Osteoblast (primary cell): ENCODE data around the gene TMEM108. TPM values are rescaled to one million over a fixed set of nuclear protein-coding genes. Genes with fewer than 3 reads are reported as not detected.

Experiments
- DNase-seq: peaks from one replicate; pipeline ENCODE4 v3.0.0; 2011; ENCODE audit warnings: low spot score, mixed read lengths; ENCODE audit not compliant: insufficient read length; ENCODE audit errors: missing footprints
- H2AFZ ChIP-seq: 2 replicates; pipeline ENCODE4 v1.6.0; 2011; ENCODE audit warnings: mild to moderate bottlenecking, low read length
- H3K27ac ChIP-seq: 2 replicates; pipeline ENCODE4 v1.5.1; 2011; ENCODE audit warnings: mild to moderate bottlenecking, low read depth, low read length, moderate library complexity
- H3K27me3 ChIP-seq: 2 replicates; pipeline ENCODE4 v1.6.0; 2012; ENCODE audit warnings: mild to moderate bottlenecking, control low read depth, inconsistent platforms, low read length, moderate library complexity; ENCODE audit not compliant: insufficient read depth
- H3K36me3 ChIP-seq: 2 replicates; pipeline ENCODE4 v1.5.1; 2011; ENCODE audit warnings: mild to moderate bottlenecking, low read length, control low read depth, moderate library complexity; ENCODE audit not compliant: insufficient read depth
- H3K4me1 ChIP-seq: 2 replicates; pipeline ENCODE4 v1.5.1; 2011; ENCODE audit warnings: mild to moderate bottlenecking, low read length, control low read depth, moderate library complexity; ENCODE audit not compliant: insufficient read depth
- H3K4me2 ChIP-seq: 2 replicates; pipeline ENCODE4 v1.6.0; 2011; ENCODE audit warnings: mild to moderate bottlenecking, low read length; ENCODE audit not compliant: insufficient read depth
- H3K4me3 ChIP-seq: fragments of 200-600 bp; sonication (generic); 3 replicates; pipeline ENCODE4 v1.5.1; 2012; ENCODE audit warnings: mild to moderate bottlenecking, low read length, inconsistent platforms; ENCODE audit not compliant: insufficient read depth
- H3K79me2 ChIP-seq: 2 replicates; pipeline ENCODE4 v1.6.0; 2012; ENCODE audit warnings: mild to moderate bottlenecking, low read length, control low read depth, inconsistent platforms; ENCODE audit not compliant: insufficient read depth
- H3K9me3 ChIP-seq: 2 replicates; pipeline ENCODE4 v1.5.1; 2011; ENCODE audit warnings: low read depth, low read length, control low read depth
- H4K20me1 ChIP-seq: 2 replicates; pipeline ENCODE4 v1.6.0; 2012; ENCODE audit warnings: mild to moderate bottlenecking, low read length, control low read depth; ENCODE audit not compliant: insufficient read depth
- total RNA-seq: library from RNA; depleted of rRNA; stranded (reverse); fragments of >200 nt; gene quantifications from 2 replicates; pipeline ENCODE4 v1.2.3, GENCODE V29; 2012
- TF ChIP-seq, protein P1 (sequence below): IDR thresholded peaks from 2 replicates; pipeline ENCODE4 v1.5.1; 2011; ENCODE audit warnings: mild to moderate bottlenecking, low read depth, low read length, moderate library complexity; ENCODE audit errors: extremely low read depth

TMEM108 gene
- total RNA-seq, 1 donor = 0.36 TPM

DNA sequence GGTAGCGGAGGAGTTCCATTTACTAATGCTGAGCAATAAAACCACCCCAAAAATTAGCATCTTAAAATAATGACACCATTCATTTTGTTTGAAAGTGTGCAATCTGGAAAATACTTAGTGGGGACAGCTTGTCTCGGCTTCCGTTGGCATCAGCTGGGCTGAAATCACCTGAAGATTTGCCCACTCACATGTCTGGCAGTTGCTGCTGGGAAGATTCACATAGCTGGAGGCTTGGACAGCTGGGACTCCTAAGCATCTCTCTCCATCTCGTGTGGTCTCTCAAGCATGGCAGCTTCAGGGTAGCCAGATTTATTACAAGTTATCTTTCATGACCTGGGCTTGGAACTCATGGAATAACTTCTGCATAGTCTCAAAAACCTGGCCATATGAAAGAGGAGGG lies 323.2 kb downstream of the TMEM108 start:
- Histone ChIP-seq H3K4me1 (no peaks in the 10 kb centered on the region), H3K4me2 (no peak overlapping the region), H3K79me2 (no peaks in the 10 kb centered on the region), H3K36me3 (no peaks in the 10 kb centered on the region), H3K27me3 (no peaks in the 10 kb centered on the region), H3K27ac (no peak overlapping the region), H3K4me3 (no peak overlapping the region), H2AFZ (no peak overlapping the region), H3K9me3 (no peaks in the 10 kb centered on the region), H4K20me1 (no peaks in the 10 kb centered on the region)
- no peak for DNase-seq
- TF ChIP-seq, protein P1, sequence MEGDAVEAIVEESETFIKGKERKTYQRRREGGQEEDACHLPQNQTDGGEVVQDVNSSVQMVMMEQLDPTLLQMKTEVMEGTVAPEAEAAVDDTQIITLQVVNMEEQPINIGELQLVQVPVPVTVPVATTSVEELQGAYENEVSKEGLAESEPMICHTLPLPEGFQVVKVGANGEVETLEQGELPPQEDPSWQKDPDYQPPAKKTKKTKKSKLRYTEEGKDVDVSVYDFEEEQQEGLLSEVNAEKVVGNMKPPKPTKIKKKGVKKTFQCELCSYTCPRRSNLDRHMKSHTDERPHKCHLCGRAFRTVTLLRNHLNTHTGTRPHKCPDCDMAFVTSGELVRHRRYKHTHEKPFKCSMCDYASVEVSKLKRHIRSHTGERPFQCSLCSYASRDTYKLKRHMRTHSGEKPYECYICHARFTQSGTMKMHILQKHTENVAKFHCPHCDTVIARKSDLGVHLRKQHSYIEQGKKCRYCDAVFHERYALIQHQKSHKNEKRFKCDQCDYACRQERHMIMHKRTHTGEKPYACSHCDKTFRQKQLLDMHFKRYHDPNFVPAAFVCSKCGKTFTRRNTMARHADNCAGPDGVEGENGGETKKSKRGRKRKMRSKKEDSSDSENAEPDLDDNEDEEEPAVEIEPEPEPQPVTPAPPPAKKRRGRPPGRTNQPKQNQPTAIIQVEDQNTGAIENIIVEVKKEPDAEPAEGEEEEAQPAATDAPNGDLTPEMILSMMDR = no peak

DNA sequence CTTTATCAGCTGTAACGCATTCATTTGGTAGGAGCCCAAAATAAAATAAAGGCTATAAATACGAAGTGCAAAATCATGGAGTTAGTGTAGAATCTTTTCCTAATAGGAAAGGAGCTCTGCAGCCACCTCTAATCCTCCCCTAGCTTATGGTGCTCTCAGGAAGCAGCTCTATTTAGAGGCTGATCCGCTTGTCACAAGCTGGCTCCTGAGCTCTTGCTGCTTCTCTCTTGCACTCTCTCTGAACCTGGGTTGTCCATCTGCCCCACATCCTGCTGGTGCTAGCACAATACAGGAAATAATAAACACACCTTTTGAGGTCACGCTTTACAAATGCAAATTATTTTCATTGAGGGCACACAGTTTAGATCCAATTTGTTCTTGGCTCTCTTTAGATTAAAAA lies 324.3 kb downstream of the TMEM108 start:
- no peaks in the 10 kb centered on the region for H3K4me1 ChIP-seq
- DNase-seq = no peak
- no peaks in the 10 kb centered on the region for H3K9me3 ChIP-seq
- H3K27me3 ChIP-seq = peaks cover 5% of the 10 kb centered on the region
- H3K4me2 ChIP-seq = no peak overlapping the region
- H4K20me1 ChIP-seq = no peaks in the 10 kb centered on the region
- H3K79me2 ChIP-seq = no peaks in the 10 kb centered on the region
- TF ChIP-seq, protein P1 = no peak
- H3K36me3 ChIP-seq = no peaks in the 10 kb centered on the region
- no peak overlapping the region for H3K27ac ChIP-seq
- no peak overlapping the region for H2AFZ ChIP-seq
- no peak overlapping the region for H3K4me3 ChIP-seq

DNA sequence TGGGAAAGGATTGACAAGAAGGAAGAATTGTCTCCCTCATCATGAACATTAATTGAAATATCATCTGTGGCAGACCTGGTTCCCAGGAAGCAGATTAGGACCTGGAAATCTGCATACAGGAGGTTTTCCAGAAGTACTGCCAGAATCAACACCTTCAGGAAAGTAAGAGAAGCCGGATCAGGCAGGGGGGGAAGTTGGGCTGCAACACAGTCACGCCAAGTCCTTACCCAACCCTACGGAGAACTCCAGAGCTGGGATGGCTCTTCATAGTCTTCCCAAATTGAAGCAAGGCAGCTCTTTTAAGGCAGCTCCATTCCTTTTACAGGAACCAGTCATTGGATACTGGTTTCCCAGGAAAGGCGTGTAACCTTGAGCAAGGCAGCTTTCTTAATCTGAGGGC lies 326.5 kb downstream of the TMEM108 start:
- H3K36me3 ChIP-seq = no peaks in the 10 kb centered on the region
- TF ChIP-seq, protein P1 = no peak
- H3K9me3 ChIP-seq = no peaks in the 10 kb centered on the region
- H4K20me1 ChIP-seq = no peaks in the 10 kb centered on the region
- no peak overlapping the region for H2AFZ ChIP-seq
- H3K27ac ChIP-seq = no peak overlapping the region
- no peak overlapping the region for H3K4me2 ChIP-seq
- peaks cover 7% of the 10 kb centered on the region for H3K27me3 ChIP-seq
- H3K79me2 ChIP-seq = no peaks in the 10 kb centered on the region
- DNase-seq = no peak
- H3K4me1 ChIP-seq = no peaks in the 10 kb centered on the region
- no peak overlapping the region for H3K4me3 ChIP-seq

DNA sequence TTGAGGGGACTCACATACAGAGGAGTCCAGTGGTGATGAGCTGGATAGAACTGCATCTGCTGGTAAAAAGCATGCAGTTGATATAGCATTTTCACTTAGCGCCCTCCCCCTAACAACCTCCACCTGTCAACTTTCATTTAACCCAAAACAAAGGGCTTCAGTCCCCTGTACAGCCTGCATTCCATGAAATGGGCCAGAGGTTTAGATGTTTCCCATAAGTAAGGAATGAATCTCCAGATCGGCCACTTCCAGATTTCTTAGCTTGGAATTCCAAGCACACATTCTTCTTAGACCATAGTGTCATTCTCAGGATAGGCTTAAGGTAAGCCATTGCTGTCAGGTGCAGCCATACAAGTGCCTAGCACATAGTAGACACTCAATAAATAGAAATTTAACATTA lies 328.7 kb downstream of the TMEM108 start:
- no peak overlapping the region for H3K27ac ChIP-seq

More for the DNA sequence above, 328.7 kb downstream of the TMEM108 start:
- TF ChIP-seq, protein P1 = no peak
- Histone ChIP-seq H3K4me2 (no peak overlapping the region), H3K4me3 (no peak overlapping the region), H3K9me3 (no peaks in the 10 kb centered on the region), H3K79me2 (no peaks in the 10 kb centered on the region), H4K20me1 (no peaks in the 10 kb centered on the region), H2AFZ (no peak overlapping the region), H3K4me1 (no peaks in the 10 kb centered on the region), H3K36me3 (no peaks in the 10 kb centered on the region), H3K27me3 (peaks cover 7% of the 10 kb centered on the region)
- no peak for DNase-seq
